Activated CD8-positive, alpha-beta T cell treated with anti-CD3 and anti-CD28 coated beads for 36 hours (primary cell): Measurements from ENCODE around the gene MSL3. TPM values are rescaled to one million over a fixed set of nuclear protein-coding genes. Genes with fewer than 3 reads are reported as not detected.

ENCODE experiments used
- ATAC-seq: fragments of 200-7000 bp; cut with Tn5 transposase; one replicate; pipeline ENCODE4 v1.10.0; 2021; ENCODE audit warnings: mild to moderate bottlenecking, moderate library complexity
- CTCF ChIA-PET: fragments of 350-600 bp; sonication (Branson Sonifier 250); formaldehyde crosslinking; loops from one replicate; lab custom pipeline; 2021; ENCODE audit warnings: antibody characterized with exemption; lab: Charles Lee
- POLR2A ChIA-PET: fragments of 350-600 bp; sonication (Branson Sonifier 250); formaldehyde crosslinking; loops from one replicate; lab custom pipeline; 2021; ENCODE audit warnings: antibody characterized with exemption; lab: Charles Lee
- DNase-seq: peaks from one replicate; pipeline ENCODE4 v3.0.0-alpha.2; 2020
- H3K27ac Mint-ChIP-seq: one replicate; pipeline ENCODE4 v1.8.0; 2021; ENCODE audit warnings: mild to moderate bottlenecking, mixed read lengths
- H3K27me3 Mint-ChIP-seq: one replicate; pipeline ENCODE4 v1.8.0; 2021; ENCODE audit warnings: mixed read lengths
- H3K36me3 Mint-ChIP-seq: one replicate; pipeline ENCODE4 v1.8.0; 2021; ENCODE audit warnings: low read depth, mixed read lengths
- H3K4me1 Mint-ChIP-seq: one replicate; pipeline ENCODE4 v1.8.0; 2021; ENCODE audit warnings: low read depth, mixed read lengths
- H3K4me3 Mint-ChIP-seq: one replicate; pipeline ENCODE4 v1.8.0; 2021; ENCODE audit warnings: mild to moderate bottlenecking, moderate library complexity, mixed read lengths
- H3K9me3 Mint-ChIP-seq: one replicate; pipeline ENCODE4 v1.8.0; 2021; ENCODE audit warnings: mixed read lengths
- CTCF ChIP-seq: fragments of 200-600 bp; IDR thresholded peaks from one replicate; pipeline ENCODE4 v1.8.0; 2022; ENCODE audit warnings: antibody characterized with exemption, mild to moderate bottlenecking
- intact Hi-C: fragments of 100-400 bp; cut with micrococcal nuclease; formaldehyde crosslinking; loops from one replicate; pipeline ENCODE4 v1.10.0; 2022
- total RNA-seq, 2 experiments: library from RNA; stranded (reverse); gene quantifications; one replicate each; pipeline ENCODE4 v1.2.3, GENCODE V29; 2021

MSL3 gene
- total RNA-seq, 2 experiments from 2014 or later, result 39.3 to 40.7 TPM

DNA sequence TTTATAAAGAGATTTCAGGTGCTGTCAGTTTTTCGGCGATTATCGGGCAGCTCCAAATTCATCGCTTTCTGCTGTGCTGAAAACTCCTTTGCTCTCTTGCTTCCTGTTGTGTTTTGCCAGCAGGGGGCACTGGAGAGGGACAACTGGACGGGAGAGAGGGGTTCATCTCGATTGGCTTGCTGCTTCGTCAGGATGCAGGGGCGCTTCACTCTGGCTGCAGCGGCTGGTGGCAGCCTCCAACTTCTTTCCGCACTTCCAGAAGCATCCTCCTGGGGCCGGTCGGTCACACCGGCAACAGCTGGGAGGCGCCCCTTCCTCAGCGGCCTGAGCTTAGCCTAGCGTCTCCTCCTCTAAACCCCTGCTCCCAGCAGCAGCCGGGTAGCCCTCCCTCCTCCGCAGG, 29.5 kb downstream of the MSL3 start:
- H3K36me3 Mint-ChIP-seq, result no peaks in the 10 kb centered on the region
- ChIA-PET CTCF (interaction anchor here (0.6 to 3.6 kb wide), 21 partner anchors 9 to 244 kb away, joined by 3 to 17 read pairs (median 4); no protein-coding TSS in a partner anchor), POLR2A (interaction anchor here (0.6 kb wide), 1 partner anchor 856 kb away, joined by 3 read pairs; no protein-coding TSS in a partner anchor)
- peak overlapping the region; percentile 61 for H3K4me3 Mint-ChIP-seq
- no peaks in the 10 kb centered on the region for H3K27me3 Mint-ChIP-seq
- peak; percentile 64 for TF ChIP-seq CTCF
- H3K27ac Mint-ChIP-seq, result peak overlapping the region; percentile 57
- DNase-seq (peak; percentile 84), ATAC-seq (peak; percentile 81)
- no peaks in the 10 kb centered on the region for H3K9me3 Mint-ChIP-seq
- H3K4me1 Mint-ChIP-seq, result peaks cover 26% of the 10 kb centered on the region
- intact Hi-C loops, result loop anchor here (1.0 kb wide), 1 partner anchor 121 kb away; no protein-coding TSS in a partner anchor

DNA sequence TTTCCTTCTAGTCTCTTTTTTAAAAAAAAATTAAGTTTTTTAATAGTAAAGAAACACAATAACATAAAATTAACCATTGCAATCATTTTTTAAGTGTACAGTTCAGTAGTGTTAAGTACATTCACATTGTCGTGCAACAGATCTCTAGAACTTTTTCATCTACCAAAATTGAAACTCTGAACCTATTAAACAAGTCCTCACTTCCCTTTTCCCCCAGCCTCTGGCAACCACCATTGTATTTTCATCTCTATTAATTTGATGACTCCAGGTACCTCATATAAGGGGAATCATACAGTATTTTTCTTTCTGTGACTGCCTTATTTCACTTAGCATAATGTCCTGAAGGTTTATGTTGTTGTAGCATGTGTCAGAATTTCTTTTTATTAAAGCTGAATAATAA, 31.8 kb downstream of the MSL3 start:
- TF ChIP-seq CTCF, result no peak
- ChIA-PET CTCF (interaction anchor here (1.5 to 3.6 kb wide), 2 partner anchors 19 to 35 kb away, joined by 5 to 17 read pairs; no protein-coding TSS in a partner anchor), POLR2A (no interaction called here)
- Mint-ChIP-seq H3K27me3 (no peaks in the 10 kb centered on the region), H3K36me3 (no peaks in the 10 kb centered on the region), H3K27ac (no peak overlapping the region), H3K4me1 (peaks cover 44% of the 10 kb centered on the region), H3K9me3 (no peaks in the 10 kb centered on the region), H3K4me3 (no peak overlapping the region)
- ATAC-seq, result no peak
- DNase-seq, result no peak
- intact Hi-C loops, result no loop called here

GRCh38 chrX:11791090-11791489, 33.1 kb downstream of the MSL3 start:
- Mint-ChIP-seq H3K36me3 (no peaks in the 10 kb centered on the region), H3K27ac (peak overlapping the region; percentile 66), H3K4me3 (no peak overlapping the region), H3K9me3 (no peaks in the 10 kb centered on the region), H3K4me1 (peaks cover 45% of the 10 kb centered on the region), H3K27me3 (no peaks in the 10 kb centered on the region)
- ChIA-PET POLR2A (no interaction called here), CTCF (interaction anchor here (1.4 kb wide), 1 partner anchor 24 kb away, joined by 3 read pairs; no protein-coding TSS in a partner anchor)
- ATAC-seq (peak; percentile 11), DNase-seq (peak; percentile 46)
- TF ChIP-seq CTCF, result no peak
- intact Hi-C loops, result no loop called here

DNA sequence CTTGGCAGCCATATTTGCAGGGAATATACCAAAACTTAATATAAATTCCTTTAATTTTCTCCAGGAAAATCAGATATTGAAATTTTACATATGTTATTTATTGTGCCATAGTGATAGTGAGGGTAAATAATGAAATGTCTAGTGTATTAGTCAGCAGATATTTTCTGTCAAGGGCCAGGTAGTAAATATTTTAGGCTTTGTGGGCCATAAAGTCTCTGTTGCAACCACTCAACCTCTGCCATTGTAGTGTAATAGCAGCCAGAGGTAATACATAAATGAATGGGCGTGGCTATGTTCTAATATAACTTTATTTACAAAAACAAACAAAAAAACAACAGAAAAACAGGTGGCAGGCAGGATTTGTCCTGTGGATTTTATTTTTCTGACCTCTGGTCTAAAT, 33.5 kb downstream of the MSL3 start:
- intact Hi-C loops, result no loop called here

More for the DNA sequence above, 33.5 kb downstream of the MSL3 start:
- no peaks in the 10 kb centered on the region for H3K36me3 Mint-ChIP-seq
- TF ChIP-seq CTCF, result no peak
- ATAC-seq, result no peak
- ChIA-PET CTCF (interaction anchor here (1.4 kb wide), 1 partner anchor 24 kb away, joined by 3 read pairs; no protein-coding TSS in a partner anchor), POLR2A (no interaction called here)
- peaks cover 42% of the 10 kb centered on the region for H3K4me1 Mint-ChIP-seq
- H3K4me3 Mint-ChIP-seq, result no peak overlapping the region
- H3K27ac Mint-ChIP-seq, result peak overlapping the region; percentile 66
- DNase-seq, result no peak
- no peaks in the 10 kb centered on the region for H3K27me3 Mint-ChIP-seq
- H3K9me3 Mint-ChIP-seq, result no peaks in the 10 kb centered on the region
